GM21786 (cell line): ENCODE data around the gene HTR4.

Experiments
- ATAC-seq: cut with Tn5 transposase; IDR thresholded peaks from one replicate; pipeline ENCODE4 v1.9.1; 2021; ENCODE audit not compliant: unreplicated experiment

The HTR4 gene

DNA sequence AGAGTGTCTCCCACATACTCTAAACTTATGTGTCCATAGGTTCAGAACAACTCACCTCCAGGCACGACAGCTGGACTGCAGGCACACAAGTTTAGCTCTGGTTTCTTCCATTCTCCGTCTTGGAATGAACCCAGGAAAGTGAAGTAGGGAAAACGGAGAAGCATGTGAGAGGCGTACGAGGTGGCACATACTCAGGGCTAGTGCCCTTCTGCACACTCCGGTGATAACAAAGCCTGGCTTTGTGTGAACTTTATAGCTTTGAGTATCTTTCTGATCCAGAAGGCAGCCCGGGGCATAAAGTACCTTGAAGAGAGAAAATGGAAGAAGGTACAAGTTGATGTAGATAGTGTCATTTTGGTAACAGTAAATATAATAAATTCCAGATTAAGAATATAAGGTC is 11.1 kb upstream of the HTR4 start:
- ATAC-seq: no peak

- no peak for ATAC-seq
Measured at GRCh38 chr5:148663509-148663908, 9.2 kb upstream of the HTR4 start.

- no peak for ATAC-seq
Measured at GRCh38 chr5:148660346-148660660, 6.0 kb upstream of the HTR4 start.

DNA sequence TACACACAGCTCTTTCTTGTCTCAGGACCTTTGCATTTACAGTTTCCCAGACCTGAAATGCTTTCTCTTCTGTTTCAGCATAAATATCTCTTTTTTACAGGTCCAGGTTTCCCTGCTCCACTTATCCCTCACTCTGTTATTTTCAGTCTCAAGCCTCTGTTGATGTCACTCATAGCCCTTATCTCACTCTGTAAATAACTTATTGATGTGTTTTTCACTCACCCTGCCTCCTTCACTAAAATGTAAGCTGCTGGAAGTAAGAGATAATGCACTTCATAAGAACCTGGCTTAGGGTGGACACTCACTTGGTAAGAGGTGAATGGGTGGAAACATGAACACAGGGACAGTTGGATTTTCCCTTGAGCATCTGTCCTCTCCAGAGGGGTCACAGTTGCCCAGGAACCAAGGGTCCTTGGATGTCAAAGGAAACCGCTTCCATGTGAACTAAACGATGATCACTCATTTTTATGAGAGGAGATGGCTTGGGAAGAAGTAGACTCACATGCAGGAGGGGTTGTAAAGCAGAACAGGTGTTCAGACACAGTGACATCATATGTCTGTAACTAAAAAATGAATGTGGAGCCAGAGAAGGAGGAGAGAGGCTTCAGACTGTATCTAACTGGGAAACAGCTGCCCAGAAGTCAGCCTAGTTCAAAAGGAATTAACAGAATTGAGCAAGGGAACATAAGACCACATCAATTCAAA is 5.5 kb upstream of the HTR4 start:
- no peak for ATAC-seq

GRCh38 chr5:148653291-148653835 is 964 bp downstream of the HTR4 start:
- ATAC-seq: no peak

DNA sequence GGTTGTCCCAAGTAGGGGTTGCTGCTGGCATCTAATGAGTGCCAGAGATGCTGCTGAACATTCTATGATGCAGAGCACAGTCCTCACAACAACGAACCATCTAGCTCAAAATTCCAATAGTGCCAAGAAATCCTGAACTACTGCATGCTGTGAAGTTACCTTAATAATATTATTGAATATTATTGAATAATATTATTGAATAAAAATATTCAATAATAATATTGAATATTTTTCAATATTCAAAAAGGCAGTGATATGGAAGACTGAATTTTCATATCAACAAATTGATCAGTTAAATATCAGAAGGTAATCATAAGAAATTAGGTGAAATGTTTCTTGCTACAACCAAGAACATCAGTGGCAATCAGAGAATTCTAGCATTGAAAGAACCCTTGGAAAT is 2.8 kb downstream of the HTR4 start:
- no peak for ATAC-seq

DNA sequence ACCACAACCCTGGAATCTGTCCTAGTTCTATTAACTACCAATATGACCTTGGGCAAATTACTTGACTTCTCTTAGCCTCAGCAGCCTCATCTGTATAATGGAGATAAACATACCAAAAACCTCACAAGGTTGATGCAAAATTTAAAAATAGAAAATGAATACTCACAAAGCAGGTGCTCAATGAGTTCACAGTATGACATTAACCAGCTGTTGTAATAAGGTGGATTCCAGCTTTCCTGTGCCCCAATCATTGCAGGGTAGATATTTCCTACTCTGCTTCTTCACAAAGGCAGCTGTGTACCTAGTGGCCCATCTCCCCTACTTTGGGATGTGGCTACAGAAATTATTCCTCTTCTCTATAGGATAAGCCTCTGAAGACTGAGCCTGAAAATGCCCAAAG is 8.8 kb downstream of the HTR4 start:
- ATAC-seq: no peak

DNA sequence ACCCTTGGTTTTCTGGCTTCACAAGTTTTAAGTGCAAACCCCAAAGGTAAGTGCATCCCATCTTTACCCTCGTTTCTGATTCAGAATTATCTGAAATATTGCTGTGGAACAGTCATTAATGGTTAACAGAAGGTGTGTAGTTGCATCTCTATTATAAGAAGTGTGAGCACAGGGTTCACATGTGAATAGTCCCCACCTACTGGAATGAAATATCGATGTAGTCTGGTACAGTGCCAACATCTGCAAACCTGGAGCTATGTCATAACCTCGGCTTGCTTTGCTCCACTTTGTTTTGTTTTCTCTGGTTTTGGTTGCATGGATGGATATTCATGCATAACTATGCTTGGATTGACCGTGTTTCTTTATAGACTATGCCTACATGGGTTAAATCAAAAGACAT is 12.6 kb downstream of the HTR4 start:
- no peak for ATAC-seq

DNA sequence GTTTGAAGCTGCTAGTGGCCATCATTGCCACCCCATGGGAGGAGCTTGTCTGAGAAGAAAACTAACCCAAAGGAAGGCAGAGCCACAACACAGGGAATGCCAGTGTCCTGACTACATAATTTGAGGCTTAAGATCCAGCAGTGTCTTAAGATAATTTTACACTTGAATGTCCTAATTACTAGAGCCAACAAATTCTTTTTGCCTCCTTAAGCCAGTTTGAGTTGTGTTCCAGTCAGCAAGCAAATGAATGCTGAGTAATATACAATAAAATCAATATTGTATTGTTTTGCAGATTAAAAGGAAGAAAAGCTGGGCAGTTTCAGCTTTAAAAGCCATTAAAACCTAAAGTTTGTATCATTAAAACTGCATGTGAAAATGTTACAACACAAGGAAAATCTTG is 13.9 kb downstream of the HTR4 start:
- ATAC-seq: no peak

- no peak for ATAC-seq
Measured at GRCh38 chr5:148639081-148639480, 15.2 kb downstream of the HTR4 start.

GRCh38 chr5:148636353-148636752 is 18.0 kb downstream of the HTR4 start:
- no peak for ATAC-seq

- no peak for ATAC-seq
Measured at GRCh38 chr5:148635321-148636083, 18.8 kb downstream of the HTR4 start.

DNA sequence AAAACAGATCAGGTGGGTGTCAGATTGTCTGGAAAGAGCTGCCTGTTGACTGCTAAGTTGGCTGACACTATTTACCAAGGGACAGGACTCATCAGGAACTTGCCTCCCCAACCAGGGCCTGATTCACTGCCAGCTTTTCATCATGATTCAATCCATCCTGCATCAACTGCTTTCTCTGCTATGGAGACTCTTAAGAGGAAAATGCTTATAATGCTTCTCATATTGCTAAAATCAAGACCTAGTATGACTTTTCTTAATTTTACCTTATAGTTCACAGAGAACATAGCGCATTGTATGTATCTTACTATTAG is 21.3 kb downstream of the HTR4 start:
- ATAC-seq: no peak

DNA sequence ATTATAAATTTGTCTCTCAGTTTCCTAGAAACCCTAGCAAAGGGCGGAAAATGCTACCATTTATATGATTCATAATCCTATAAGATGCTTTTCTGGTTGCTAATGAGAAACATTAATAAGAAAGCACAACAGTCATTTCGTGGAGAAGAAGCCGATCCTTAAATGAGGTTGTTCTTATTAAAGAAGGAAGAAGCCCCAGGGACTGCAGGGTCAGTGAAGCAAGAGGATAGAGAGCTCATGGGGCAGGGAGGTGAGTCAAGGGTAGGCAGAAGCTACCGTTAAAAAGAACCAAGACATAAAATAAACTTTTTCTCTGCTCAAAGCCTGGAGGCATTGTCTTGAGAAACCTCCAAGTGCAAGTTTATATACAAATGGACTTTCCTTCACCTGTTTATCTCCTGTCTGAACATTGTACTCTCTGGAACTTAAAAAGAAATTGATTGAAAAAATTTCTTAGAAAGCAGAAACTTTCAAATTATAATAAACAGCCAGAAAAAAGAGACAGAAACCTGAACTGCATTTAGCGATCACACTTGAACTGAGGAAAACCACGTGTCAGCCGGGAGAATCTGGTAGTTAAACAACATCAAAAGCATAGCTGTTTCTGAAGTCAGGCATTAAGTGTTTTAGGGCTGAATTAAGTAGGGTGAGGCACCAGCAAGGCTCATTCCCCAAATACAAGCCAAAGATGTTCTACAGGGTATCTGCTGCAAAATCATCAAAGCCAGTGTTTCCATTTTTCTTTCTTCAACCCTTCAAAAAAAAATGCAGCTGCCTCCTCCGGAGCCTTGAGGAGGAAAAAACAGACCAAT is 21.9 kb downstream of the HTR4 start:
- ATAC-seq: no peak

GRCh38 chr5:148626986-148627385 is 27.3 kb downstream of the HTR4 start:
- no peak for ATAC-seq

GRCh38 chr5:148626081-148626613 is 28.2 kb downstream of the HTR4 start:
- no peak for ATAC-seq

DNA sequence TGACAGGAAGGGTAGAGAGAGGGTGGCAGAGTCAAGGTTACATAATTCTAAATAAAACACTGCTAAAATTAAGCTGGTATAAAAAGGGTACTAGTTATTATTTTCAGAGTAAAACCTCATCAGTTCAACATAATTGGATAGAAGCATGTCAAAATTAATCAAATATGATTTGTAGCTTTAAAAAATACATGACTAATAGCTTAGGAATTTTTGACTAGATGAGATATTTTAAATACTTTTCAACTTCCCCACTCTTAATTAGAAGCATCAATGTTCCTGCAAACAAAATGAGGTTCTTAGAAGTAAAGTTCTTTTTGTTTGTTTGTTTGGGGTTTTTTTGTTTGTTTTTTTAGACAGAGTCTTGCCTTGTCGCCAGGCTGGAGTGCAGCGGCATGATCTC is 29.1 kb downstream of the HTR4 start:
- ATAC-seq: no peak

DNA sequence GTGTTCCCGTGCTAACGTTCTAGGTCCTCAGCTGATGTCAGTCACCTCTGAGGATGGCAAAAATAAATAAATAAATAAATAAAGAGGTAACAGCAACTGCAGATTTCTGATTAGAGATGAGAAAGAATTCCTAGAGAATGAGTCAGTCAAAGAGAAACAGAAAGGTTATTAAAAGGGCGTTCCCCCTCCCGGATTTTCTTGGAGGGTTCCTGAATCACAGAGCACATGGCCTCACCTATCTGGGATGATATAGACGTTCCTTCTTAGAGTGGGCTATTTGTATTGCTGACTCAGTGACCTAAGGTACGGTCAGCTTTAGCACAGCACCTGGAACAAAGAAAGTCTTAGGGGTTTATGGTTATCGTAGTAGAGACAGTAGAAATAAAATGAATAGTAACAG is 30.6 kb downstream of the HTR4 start:
- ATAC-seq: no peak

GRCh38 chr5:148623101-148623500 is 31.2 kb downstream of the HTR4 start:
- ATAC-seq: no peak

DNA sequence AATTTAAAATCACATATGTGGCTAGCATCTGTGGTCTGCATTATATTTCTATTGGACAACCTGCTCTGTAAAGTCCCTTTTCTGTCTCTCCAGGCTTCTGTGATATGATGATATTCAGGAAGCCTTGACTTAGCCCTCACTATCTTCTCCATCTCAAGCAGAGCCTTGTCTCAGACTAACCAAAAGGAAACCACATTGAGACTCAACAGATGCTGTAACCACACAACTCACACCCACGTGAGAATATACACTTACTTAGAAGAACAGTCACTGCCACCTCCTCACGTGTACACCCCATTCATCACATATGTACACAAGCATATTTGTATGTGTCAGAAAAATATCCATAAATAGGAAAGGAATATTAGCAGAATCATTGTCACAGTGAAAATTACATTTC is 33.6 kb downstream of the HTR4 start:
- ATAC-seq: no peak

DNA sequence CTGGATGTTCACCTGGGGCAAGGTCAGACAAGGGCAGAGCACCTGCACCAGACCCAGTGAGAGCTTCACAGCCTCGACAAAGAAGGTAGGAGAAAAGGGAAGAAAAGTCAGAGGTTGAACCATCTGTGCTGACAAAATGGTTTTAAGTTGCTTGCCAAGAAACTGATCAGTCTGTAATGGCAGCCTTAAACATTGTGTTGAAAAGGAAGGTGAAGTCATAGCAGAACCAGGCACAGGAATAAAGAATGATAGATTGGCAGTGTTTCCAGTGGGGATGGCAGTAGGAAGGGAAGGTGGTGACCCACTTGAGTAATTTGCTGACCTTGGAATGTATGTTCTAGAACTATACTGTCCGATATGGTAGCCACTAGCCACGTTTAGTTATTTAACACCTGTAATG is 34.2 kb downstream of the HTR4 start:
- ATAC-seq: no peak

DNA sequence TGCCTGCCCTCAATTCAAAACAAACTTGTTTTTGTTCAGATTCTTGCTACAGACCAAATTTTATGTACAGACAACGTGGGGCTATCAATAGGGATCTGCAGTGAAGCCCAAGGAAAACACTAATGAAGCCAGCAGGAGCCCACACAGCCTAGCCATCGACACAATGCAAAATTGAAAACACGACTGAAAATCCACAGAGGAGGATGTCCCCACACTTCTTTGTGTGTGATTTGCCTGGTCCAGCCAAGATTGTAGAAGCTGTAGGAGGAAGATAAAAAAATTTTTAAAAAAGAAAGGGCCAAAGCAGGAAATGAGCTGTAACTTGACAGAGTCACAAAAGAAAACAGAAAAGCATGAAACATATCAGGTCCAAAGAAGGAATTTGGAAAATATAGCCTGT is 34.8 kb downstream of the HTR4 start:
- ATAC-seq: no peak
